Breast epithelium (tissue), 3 donors: ENCODE data around the gene ZNF778.

Experiments
- CTCF ChIP-seq, 3 donors: fragments of 450-650 bp; IDR thresholded peaks; one replicate each; pipeline ENCODE4 v1.5.1; 2016 to 2017; ENCODE audit warnings: antibody characterized with exemption in 3 of 3, mild to moderate bottlenecking in 3 of 3, moderate library complexity in 3 of 3
- POLR2A ChIP-seq: fragments of 450-650 bp; IDR thresholded peaks from one replicate; pipeline ENCODE4 v1.6.1; 2016; ENCODE audit warnings: antibody characterized with exemption, mild to moderate bottlenecking, moderate library complexity
- POLR2AphosphoS5 ChIP-seq, 3 donors: sonication (generic); formaldehyde crosslinking; IDR thresholded peaks; one replicate each; pipeline ENCODE4 v1.6.1; 2017; ENCODE audit warnings: antibody characterized with exemption in 3 of 3

GRCh38 chr16:89269805-89270665 is 52.5 kb downstream of the ZNF778 start:
- TF ChIP-seq POLR2AphosphoS5 (IDR thresholded peaks at IDR 0.05) (no peak), CTCF (IDR thresholded peaks at IDR 0.05) (no peak), POLR2A (no peak)
